Bronchial epithelial cell (primary cell): ENCODE data around the gene NOTUM. TPM values are rescaled to one million over a fixed set of nuclear protein-coding genes. Genes with fewer than 3 reads are reported as not detected.
"Not testable (repeated sequence)": the region's sequence is repeated elsewhere in the genome, so short reads cannot be mapped to it uniquely, and the experiment has no call there.

ENCODE experiments used
- DNase-seq: peaks from one replicate; pipeline ENCODE4 v3.0.0-alpha.2; 2010; ENCODE audit warnings: low read depth
- FAIRE-seq: peaks from 2 replicates; lab custom pipeline; 2011; peaks lifted over from hg19 to GRCh38; lab: Jason Lieb, UNC
- H3K27me3 ChIP-seq: 2 replicates; pipeline ENCODE4 v1.5.1; 2011; ENCODE audit warnings: low read length; ENCODE audit not compliant: control insufficient read depth, insufficient read depth
- H3K36me3 ChIP-seq: 2 replicates; pipeline ENCODE4 v1.5.1; 2011; ENCODE audit warnings: low read length; ENCODE audit not compliant: control insufficient read depth, insufficient read depth
- H3K4me3 ChIP-seq: 2 replicates; pipeline ENCODE4 v1.5.1; 2011; ENCODE audit warnings: mild to moderate bottlenecking, low read depth, low read length, control low read depth
- total RNA-seq: library from RNA; depleted of rRNA; stranded (reverse); fragments of >200 nt; gene quantifications from 2 replicates; pipeline ENCODE4 v1.2.1, GENCODE V29; 2014
- TF ChIP-seq, protein P1 (sequence below): IDR thresholded peaks from 2 replicates; pipeline ENCODE4 v1.5.1; 2011; ENCODE audit warnings: mild to moderate bottlenecking, moderate library complexity, low read length, control low read depth, inconsistent platforms; ENCODE audit not compliant: insufficient read depth, severe bottlenecking

The NOTUM gene
- total RNA-seq, 1 donor from 2014 or later, result not detected

- Histone ChIP-seq H3K4me3 (no peak overlapping the region), H3K36me3 (peaks cover 34% of the 10 kb centered on the region), H3K27me3 (no peaks in the 10 kb centered on the region)
- peak; percentile 94 for FAIRE-seq
- no peak for DNase-seq
- TF ChIP-seq, protein P1, sequence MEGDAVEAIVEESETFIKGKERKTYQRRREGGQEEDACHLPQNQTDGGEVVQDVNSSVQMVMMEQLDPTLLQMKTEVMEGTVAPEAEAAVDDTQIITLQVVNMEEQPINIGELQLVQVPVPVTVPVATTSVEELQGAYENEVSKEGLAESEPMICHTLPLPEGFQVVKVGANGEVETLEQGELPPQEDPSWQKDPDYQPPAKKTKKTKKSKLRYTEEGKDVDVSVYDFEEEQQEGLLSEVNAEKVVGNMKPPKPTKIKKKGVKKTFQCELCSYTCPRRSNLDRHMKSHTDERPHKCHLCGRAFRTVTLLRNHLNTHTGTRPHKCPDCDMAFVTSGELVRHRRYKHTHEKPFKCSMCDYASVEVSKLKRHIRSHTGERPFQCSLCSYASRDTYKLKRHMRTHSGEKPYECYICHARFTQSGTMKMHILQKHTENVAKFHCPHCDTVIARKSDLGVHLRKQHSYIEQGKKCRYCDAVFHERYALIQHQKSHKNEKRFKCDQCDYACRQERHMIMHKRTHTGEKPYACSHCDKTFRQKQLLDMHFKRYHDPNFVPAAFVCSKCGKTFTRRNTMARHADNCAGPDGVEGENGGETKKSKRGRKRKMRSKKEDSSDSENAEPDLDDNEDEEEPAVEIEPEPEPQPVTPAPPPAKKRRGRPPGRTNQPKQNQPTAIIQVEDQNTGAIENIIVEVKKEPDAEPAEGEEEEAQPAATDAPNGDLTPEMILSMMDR, result no peak
Measured at GRCh38 chr17:81918832-81919545, 42.0 kb downstream of the NOTUM start.

DNA sequence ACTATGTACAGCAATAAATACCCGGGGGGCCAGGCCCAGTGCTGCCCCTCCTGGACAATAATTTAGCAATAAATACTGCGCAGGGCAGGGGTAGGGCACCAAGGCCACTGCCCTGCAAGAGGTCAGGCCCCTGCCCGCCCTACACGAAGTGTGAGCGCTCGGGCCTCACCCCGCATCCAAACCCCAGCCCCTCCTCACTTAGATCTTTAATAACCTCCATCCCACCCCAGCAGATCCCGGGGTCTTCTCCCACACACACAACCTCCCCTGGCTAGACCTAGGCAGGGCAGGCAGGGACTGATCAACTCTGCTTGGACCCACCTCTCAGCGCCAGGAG lies 42.7 kb downstream of the NOTUM start:
- H3K27me3 ChIP-seq, H3K4me3 ChIP-seq, FAIRE-seq, DNase-seq: not testable (repeated sequence)
- H3K36me3 ChIP-seq, result peaks cover 41% of the 10 kb centered on the region

- FAIRE-seq, result no peak
- peaks cover 42% of the 10 kb centered on the region for H3K36me3 ChIP-seq
Measured at GRCh38 chr17:81917565-81918332, 43.2 kb downstream of the NOTUM start, which contains the start of gene SIRT7. SIRT7 (minus strand) TSS chr17:81918176; CDS start chr17:81918131, 45 bp downstream.

DNA sequence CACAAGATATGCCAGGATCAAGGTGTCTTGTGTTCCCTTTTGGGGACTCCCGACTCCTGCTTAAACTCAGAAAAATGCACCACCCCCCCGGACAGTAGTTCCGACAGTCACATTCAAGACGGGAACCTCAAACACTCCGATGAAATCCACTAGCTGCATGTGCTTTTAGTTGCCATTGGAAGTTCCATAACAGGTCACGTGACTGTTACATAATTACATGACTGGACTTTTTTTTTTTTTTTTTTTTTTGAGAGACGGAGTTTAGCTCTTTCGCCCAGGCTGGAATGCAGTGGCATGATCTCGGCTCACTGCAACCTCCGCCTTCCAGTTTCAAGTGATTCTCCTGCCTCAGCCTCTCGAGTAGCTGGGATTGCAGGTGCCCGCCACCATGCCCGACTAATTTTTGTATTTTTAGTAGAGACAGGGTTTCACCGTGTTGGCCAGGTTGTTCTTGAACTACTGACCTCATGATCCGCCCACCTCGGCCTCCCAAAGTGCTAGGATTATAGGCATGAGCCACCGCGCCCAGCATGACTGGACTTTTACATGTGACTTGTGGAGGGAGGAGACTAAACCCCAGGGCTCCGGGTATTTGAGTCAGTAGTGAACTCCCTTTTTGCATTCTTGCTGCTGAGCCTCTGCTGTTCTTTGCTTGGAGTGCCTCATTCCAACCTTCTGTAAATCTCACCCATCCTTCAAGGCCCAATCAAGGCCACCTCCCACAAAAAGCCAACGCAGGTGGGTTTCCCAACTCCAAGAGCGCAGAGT lies 44.6 kb downstream of the NOTUM start:
- DNase-seq (peak; percentile 84), FAIRE-seq (no peak)
- TF ChIP-seq, protein P1, result no peak
- Histone ChIP-seq H3K36me3 (peaks cover 45% of the 10 kb centered on the region), H3K27me3 (no peaks in the 10 kb centered on the region), H3K4me3 (peak overlapping the region; percentile 46)

More at GRCh38 chr17:81917565-81918332, 43.2 kb downstream of the NOTUM start, which contains the start of gene SIRT7:
- Histone ChIP-seq H3K4me3 (peak within 1 kb of the TSS; percentile 46), H3K27me3 (no peaks in the 10 kb centered on the region)
- TF ChIP-seq, protein P1, result no peak
- peak; percentile 48 for DNase-seq

GRCh38 chr17:81915331-81915730 lies 45.7 kb downstream of the NOTUM start:
- TF ChIP-seq, protein P1, result no peak
- FAIRE-seq (no peak), DNase-seq (no peak)
- H3K36me3 ChIP-seq, result peaks cover 39% of the 10 kb centered on the region
- H3K4me3 ChIP-seq, result no peak overlapping the region
- no peaks in the 10 kb centered on the region for H3K27me3 ChIP-seq
